Measurements from ENCODE around the gene KRTAP10-12.

DNA sequence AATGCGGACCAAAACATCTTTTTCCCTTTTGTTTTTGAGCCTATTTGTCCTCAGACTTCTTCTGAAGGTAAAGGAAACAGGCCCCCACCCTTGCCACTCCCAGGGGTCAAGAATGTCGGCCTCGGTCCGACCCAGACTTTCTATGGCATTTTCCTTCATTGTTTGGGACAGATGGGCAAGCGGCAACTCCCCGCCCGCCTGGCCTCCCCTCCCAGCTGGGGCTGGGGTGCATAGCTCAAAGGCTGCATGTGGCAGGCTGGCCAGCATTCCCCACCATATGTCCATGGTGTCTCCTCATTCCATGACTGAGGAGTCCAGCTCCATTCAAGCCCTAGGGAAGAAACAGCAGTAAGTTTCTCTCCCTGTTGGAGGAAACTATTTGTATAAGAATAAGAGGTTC lies 43.8 kb downstream of the KRTAP10-12 start:
- TF ChIP-seq, protein P1, sequence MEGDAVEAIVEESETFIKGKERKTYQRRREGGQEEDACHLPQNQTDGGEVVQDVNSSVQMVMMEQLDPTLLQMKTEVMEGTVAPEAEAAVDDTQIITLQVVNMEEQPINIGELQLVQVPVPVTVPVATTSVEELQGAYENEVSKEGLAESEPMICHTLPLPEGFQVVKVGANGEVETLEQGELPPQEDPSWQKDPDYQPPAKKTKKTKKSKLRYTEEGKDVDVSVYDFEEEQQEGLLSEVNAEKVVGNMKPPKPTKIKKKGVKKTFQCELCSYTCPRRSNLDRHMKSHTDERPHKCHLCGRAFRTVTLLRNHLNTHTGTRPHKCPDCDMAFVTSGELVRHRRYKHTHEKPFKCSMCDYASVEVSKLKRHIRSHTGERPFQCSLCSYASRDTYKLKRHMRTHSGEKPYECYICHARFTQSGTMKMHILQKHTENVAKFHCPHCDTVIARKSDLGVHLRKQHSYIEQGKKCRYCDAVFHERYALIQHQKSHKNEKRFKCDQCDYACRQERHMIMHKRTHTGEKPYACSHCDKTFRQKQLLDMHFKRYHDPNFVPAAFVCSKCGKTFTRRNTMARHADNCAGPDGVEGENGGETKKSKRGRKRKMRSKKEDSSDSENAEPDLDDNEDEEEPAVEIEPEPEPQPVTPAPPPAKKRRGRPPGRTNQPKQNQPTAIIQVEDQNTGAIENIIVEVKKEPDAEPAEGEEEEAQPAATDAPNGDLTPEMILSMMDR (conservative IDR thresholded peaks at IDR 0.05 in 1 of 2, IDR thresholded peaks at IDR 0.05 in 1 of 2; ENCODE audit: extremely low read depth in 1 of 2, insufficient read depth in 1 of 2, low read depth in 1 of 2, low read length in 2 of 2) = no peak
- no peak for TF ChIP-seq EZH2 (IDR thresholded peaks at IDR 0.05; ENCODE audit: borderline replicate concordance, low read length)

Data from mammary epithelial cell (primary cell).